GM12878 (cell line): Measurements from ENCODE around the gene THBS3.
"Not testable (repeated sequence)": the region's sequence is repeated elsewhere in the genome, so short reads cannot be mapped to it uniquely, and the experiment has no call there.

Source experiments
- BCL11A ChIP-seq: IDR thresholded peaks from 2 replicates; pipeline ENCODE4 v1.6.1; 2011; ENCODE audit warnings: low read depth, low read length
- CTCF ChIP-seq, 3 experiments: IDR thresholded peaks in 2 of 3; conservative IDR thresholded peaks in 1 of 3; 2 replicates each; pipeline ENCODE4 v1.5.1; 2011; ENCODE audit warnings: low read depth in 3 of 3, low read length in 3 of 3, mild to moderate bottlenecking in 3 of 3, control low read depth in 2 of 3, moderate library complexity in 2 of 3, inconsistent platforms in 1 of 3, mixed read lengths in 1 of 3; ENCODE audit not compliant: control insufficient read depth in 2 of 3, insufficient read depth in 1 of 3; ENCODE audit errors: extremely low read depth in 1 of 3
- EZH2 ChIP-seq: IDR thresholded peaks from 2 replicates; pipeline ENCODE4 v1.6.1; 2012; ENCODE audit warnings: low read depth, mild to moderate bottlenecking, control low read depth, inconsistent platforms, low read length, borderline replicate concordance; ENCODE audit not compliant: control insufficient read depth
- GATAD2B ChIP-seq: fragments of 450-650 bp; conservative IDR thresholded peaks from 2 replicates; pipeline ENCODE4 v1.6.1; 2017; ENCODE audit warnings: low read depth, mild to moderate bottlenecking, moderate library complexity
- MTA3 ChIP-seq: IDR thresholded peaks from 2 replicates; pipeline ENCODE4 v1.6.1; 2012; ENCODE audit warnings: low read length, inconsistent platforms, borderline replicate concordance
- NFYA ChIP-seq: IDR thresholded peaks from 2 replicates; pipeline ENCODE4 v1.6.1; 2011; ENCODE audit warnings: low read depth, mild to moderate bottlenecking, low read length, improper control_type of control experiment, borderline replicate concordance
- NRF1 ChIP-seq: conservative IDR thresholded peaks from 2 replicates; pipeline ENCODE4 v1.6.1; 2011; ENCODE audit warnings: mild to moderate bottlenecking, low read depth, low read length, improper control_type of control experiment
- POLR2A ChIP-seq: IDR thresholded peaks from 2 replicates; pipeline ENCODE4 v1.6.1; 2011; ENCODE audit warnings: low read depth, mild to moderate bottlenecking, low read length
- POLR2AphosphoS5 ChIP-seq: IDR thresholded peaks from 2 replicates; pipeline ENCODE4 v1.6.1; 2011; ENCODE audit warnings: mild to moderate bottlenecking, low read length, inconsistent platforms
- RAD21 ChIP-seq: IDR thresholded peaks from 2 replicates; pipeline ENCODE4 v1.6.1; 2011; ENCODE audit warnings: mild to moderate bottlenecking, low read depth, low read length, moderate library complexity; ENCODE audit not compliant: insufficient read depth
- ZBTB11 ChIP-seq: fragments of 450-650 bp; formaldehyde crosslinking; IDR thresholded peaks from 2 replicates; pipeline ENCODE4 v1.5.0; 2022; ENCODE audit warnings: mild to moderate bottlenecking, missing genetic modification characterization

GRCh38 chr1:155193991-155194240 lies 13.8 kb downstream of the THBS3 start:
- not testable (repeated sequence) for TF ChIP-seq POLR2AphosphoS5; NFYA; POLR2A; CTCF (IDR thresholded peaks at IDR 0.05 in 2 of 3, conservative IDR thresholded peaks at IDR 0.05 in 1 of 3; ENCODE audit: control insufficient read depth in 2 of 3, extremely low read depth in 1 of 3, insufficient read depth in 1 of 3, low read depth in 3 of 3, low read length in 3 of 3); GATAD2B; MTA3; RAD21; NRF1; ZBTB11 (CRISPR knock-in tag); BCL11A; EZH2
